A172 (cell line): ENCODE measurements around the gene CNDP1. TPM values are rescaled to one million over a fixed set of nuclear protein-coding genes. Genes with fewer than 3 reads are reported as not detected.
"Not testable (repeated sequence)": the region's sequence is repeated elsewhere in the genome, so short reads cannot be mapped to it uniquely, and the experiment has no call there.

Experiments used
- DNase-seq: peaks from one replicate; pipeline ENCODE4 v3.0.0-alpha.2; 2015; ENCODE audit warnings: low spot score
- total RNA-seq: library from RNA; depleted of rRNA; stranded (reverse); fragments of >200 nt; shearing (Covaris generic); gene quantifications from 2 replicates; pipeline ENCODE4 v1.2.3, GENCODE V29; 2014

Gene CNDP1
- total RNA-seq, 1 experiment from 2014 or later = not detected

DNA sequence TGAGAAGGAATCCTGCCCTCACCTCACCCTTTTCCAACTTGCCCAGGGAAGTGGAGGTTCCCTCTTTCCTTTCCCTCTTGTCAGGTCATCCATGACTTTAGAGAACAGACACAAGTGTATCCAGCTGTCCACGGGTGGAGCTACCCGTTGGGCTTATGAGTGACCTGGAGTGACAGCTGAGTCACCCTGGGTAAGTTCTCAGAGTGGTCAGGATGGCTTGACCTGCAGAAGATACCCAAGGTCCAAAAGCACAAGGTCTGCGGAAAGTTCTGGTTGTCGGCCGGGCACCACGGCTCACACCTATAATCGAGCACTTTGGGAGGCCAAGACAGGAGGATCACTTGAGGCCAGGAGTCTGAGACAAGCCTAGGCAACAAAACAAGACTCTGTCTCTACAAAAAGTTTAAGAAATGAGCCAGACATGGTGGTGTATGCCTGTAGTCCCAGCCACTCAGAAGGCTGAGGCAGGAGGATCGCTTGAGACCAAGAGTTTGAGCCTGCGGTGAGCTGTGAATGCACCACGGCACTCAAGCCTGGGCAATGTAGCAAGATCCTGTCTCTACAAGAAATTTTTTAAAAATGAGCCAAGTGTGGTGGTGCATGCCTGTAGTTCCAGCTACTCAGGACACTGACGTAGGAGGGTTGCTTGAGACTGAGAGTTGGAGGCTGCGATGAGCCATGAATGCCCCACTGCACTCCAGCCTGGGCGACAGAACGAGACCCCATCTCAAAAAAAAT is 14.0 kb upstream of the CNDP1 start:
- no peak for DNase-seq

DNA sequence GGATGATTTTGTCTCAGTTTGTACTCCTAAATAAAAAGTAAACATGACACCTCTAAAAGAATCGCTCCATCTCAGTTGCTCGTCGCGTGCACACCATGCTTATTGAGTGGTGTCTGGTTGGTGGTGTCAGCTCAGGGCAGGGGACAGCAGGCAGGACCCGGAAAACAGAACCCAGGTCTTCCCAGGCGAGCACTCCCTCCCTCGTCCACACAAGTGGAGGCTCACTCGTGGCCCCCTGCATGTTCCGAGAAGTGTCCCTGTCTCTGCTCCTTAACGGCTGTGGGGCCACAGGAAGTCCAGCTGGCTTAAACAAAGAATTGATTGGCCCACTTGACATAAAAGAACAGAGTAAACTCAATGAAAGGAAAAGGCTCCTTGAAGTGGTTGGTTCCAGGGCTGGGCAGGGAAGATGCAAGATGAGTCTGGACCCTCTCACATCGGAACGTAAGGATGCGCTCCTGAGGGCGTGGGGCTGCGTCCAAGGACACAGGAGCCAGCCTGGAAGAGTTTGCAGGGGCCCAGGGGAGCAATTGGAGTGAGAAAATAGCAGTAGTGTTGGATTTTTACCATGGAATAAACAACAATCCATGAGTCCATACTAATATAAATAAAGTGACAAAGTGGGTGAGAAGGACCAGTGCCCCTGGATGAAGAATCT is 13.1 kb upstream of the CNDP1 start:
- no peak for DNase-seq

DNA sequence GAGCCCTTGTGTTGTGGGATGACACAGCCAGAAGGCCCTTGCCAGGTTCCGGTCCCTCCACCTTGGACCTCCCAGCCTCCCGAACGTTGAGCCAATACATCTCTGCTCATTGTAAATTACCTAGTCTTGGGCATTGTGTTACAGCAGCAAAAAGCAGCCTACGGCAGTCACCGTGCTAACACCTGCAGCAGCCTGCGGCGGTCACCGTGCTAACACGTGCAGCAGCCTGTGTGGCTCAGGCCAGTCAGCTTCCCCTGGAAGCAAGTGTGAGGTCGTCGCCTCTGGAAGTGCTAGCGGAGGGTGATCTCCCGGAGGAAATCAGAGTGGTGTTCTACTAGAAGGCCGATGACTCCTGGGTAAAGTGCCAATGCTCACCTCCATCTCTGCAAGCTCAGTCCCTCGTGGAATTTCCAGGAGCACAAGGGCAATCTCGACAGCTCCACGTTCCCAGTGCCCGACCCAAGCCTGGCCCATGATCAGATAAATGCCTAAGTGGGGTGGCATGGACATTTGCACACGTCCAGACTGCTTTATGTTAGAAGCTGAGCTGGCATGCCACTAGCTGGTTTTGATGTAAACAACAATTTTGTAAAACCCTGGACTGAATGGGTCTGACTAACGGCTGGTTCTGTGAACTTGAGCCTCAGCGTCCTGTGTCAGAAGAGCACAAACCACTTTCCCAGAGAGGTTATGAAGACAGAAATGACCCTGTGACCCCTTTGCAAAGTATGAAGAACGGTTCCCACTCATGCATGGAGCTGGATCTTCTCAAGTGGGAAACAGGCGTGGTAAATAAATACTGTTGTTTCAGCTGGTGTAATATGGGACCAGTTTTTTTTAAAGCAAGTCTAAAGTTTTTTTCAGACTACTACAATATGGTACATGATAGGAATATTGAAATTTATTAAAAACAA is 11.4 kb upstream of the CNDP1 start:
- DNase-seq = no peak

- DNase-seq = peak; percentile 8
Measured at GRCh38 chr18:74524097-74524496, 10.2 kb upstream of the CNDP1 start.

- DNase-seq = not testable (repeated sequence)
Measured at GRCh38 chr18:74524915-74525314, 9.4 kb upstream of the CNDP1 start.

- no peak for DNase-seq
Measured at GRCh38 chr18:74525741-74526140, 8.6 kb upstream of the CNDP1 start.

DNA sequence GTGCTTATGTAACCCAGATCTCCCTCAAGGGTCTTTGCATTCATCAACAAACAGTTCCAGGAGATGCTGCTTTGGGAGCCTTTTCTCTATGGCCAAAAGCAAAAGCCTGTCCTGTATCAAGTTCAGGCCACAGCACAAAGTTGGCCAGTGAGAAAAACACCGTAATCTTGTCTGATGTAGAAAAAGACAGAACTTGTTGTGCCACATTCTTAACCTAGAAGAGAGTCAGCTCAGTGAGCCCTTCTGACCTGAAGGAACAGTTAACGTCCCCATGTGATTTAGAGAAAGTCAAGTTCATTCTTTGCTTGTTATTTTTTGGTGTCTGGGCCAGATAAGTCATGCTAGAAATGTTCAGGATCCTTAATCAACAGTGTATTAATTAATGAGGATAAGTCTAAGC is 7.8 kb upstream of the CNDP1 start:
- DNase-seq = no peak

DNA sequence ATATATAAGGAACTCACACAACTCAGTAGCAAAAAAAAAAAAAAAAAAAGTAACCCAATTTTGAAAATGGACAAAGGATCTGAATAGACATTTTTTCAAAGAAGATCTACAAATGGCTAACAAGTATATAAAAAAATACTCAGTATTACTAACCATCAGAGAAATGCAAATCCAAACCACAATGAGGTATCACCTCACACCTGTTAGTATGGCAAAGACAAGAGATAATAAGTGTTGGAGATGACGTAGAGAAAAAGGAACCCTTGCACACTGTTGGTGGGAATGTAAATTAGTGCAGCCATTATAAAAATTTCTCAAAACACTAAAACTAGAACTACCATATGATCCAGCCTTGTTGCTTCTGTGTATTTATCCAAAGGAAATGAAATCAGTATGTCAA is 5.8 kb upstream of the CNDP1 start:
- no peak for DNase-seq

DNA sequence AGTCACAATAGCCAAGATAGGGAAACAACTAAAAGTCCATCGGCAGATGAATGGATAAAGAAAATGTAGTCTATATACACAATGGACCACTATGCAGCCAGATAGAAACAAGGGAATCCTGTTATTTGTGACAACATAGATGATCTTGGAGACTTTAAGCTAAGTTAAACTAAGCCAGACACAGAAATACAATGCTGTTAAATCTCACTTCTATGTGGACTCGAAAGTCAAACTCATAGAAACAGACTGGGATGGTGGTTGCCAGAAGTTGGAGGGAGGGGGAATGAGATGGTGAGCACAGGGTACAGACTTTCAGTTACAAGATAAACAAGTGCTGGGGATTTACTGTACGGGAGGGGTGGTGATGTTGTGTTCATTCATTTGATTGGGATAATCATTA is 5.4 kb upstream of the CNDP1 start:
- no peak for DNase-seq

- no peak for DNase-seq
Measured at GRCh38 chr18:74529378-74529777, 4.9 kb upstream of the CNDP1 start.

GRCh38 chr18:74529811-74530583 is 4.3 kb upstream of the CNDP1 start:
- DNase-seq = no peak

- no peak for DNase-seq
Measured at GRCh38 chr18:74530584-74530862, 3.8 kb upstream of the CNDP1 start.

GRCh38 chr18:74531043-74531442 is 3.3 kb upstream of the CNDP1 start:
- no peak for DNase-seq

GRCh38 chr18:74532511-74533025 is 1.7 kb upstream of the CNDP1 start:
- DNase-seq = no peak

GRCh38 chr18:74533666-74534065 is 634 bp upstream of the CNDP1 start:
- no peak for DNase-seq

DNA sequence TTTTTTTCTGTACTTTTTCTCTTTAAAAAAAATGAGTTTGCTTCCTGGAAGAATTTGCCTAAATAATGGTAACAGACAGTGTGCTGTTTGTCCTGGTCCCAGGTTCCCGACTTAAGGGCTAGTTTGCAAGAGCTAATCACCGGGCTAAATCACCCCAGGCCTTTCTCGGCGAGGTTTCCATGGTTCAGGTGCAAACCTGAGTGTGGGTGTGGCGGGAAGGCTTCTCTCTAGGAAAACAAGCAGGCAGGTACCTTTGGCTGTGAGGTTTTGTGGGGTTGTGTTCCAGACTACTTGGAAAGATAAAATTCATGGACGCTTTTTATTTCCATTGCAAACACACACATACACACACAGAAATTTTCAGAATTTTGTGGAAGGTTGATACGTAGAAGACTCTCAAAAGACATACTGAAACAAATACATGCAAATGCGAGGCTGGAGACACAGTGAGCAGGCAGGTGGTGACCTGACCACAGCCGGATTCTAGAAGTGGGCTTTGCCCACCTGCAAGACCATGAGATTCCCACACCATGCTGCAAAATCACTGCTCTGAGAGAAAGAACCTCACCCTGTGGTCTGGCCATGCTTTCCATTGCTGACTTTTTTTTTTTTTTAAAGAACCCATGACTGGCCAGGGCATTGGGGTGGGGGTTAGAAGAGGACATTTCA is 815 bp downstream of the CNDP1 start:
- no peak for DNase-seq

GRCh38 chr18:74539289-74539688 is 5.0 kb downstream of the CNDP1 start:
- no peak for DNase-seq

GRCh38 chr18:74540652-74541421 is 6.5 kb downstream of the CNDP1 start:
- DNase-seq = no peak

- no peak for DNase-seq
Measured at GRCh38 chr18:74541703-74542555, 7.6 kb downstream of the CNDP1 start.
